Lung (tissue), 12 donors: Measurements from ENCODE around the gene ERFL. TPM values are rescaled to one million over a fixed set of nuclear protein-coding genes. Genes with fewer than 3 reads are reported as not detected.

ENCODE experiments used
- ATAC-seq: fragments of 200-7000 bp; cut with Tn5 transposase; one replicate; pipeline ENCODE4 v1.9.1; 2020; ENCODE audit warnings: moderate number of reproducible peaks; ENCODE audit not compliant: insufficient read depth, low FRiP score
- DNase-seq, 3 donors: peaks; one replicate each; pipeline ENCODE4 v3.0.0-alpha.2; 2013 to 2017
- H3K27ac ChIP-seq, 2 donors: one replicate each; pipeline ENCODE4 v1.5.1; 2013; ENCODE audit warnings: mild to moderate bottlenecking in 2 of 2, moderate library complexity in 2 of 2, control low read depth in 1 of 2, inconsistent platforms in 1 of 2, low read depth in 1 of 2, low read length in 1 of 2
- H3K27me3 ChIP-seq, 3 donors: one replicate each; pipeline ENCODE4 v1.5.1; 2013; ENCODE audit warnings: low read length in 2 of 3; ENCODE audit not compliant: control insufficient read depth in 3 of 3, insufficient read depth in 3 of 3
- H3K36me3 ChIP-seq, 4 donors: one replicate each; pipeline ENCODE4 v1.5.1; 2013; ENCODE audit warnings: low read length in 4 of 4, mild to moderate bottlenecking in 1 of 4, moderate library complexity in 1 of 4; ENCODE audit not compliant: control insufficient read depth in 4 of 4, insufficient read depth in 4 of 4
- H3K4me1 ChIP-seq, 5 donors: one replicate each; pipeline ENCODE4 v1.5.1; 2013; ENCODE audit warnings: low read length in 5 of 5, mild to moderate bottlenecking in 2 of 5, moderate library complexity in 1 of 5; ENCODE audit not compliant: control insufficient read depth in 5 of 5, insufficient read depth in 5 of 5
- H3K4me3 ChIP-seq: one replicate; pipeline ENCODE4 v1.5.1; 2013; ENCODE audit warnings: mild to moderate bottlenecking, control low read depth, moderate library complexity
- H3K9ac ChIP-seq, 2 donors: one replicate each; pipeline ENCODE4 v1.5.1; 2013; ENCODE audit warnings: low read length in 2 of 2, control low read depth in 1 of 2; ENCODE audit not compliant: insufficient read depth in 1 of 2
- H3K9me3 ChIP-seq, 4 donors: one replicate each; pipeline ENCODE4 v1.5.1; 2013; ENCODE audit warnings: low read length in 3 of 4, mild to moderate bottlenecking in 1 of 4, moderate library complexity in 1 of 4; ENCODE audit not compliant: control insufficient read depth in 4 of 4, insufficient read depth in 3 of 4
- WGBS, 2 donors: extraction: QIAGEN DNeasy Blood & Tissue Kit; methylation state at CpG; one replicate each; pipeline ENCODE4 v1.1.7; 2013; 5-methylcytosine and 5-hydroxymethylcytosine counted together
- polyA plus RNA-seq, 2 donors: library from polyadenylated mRNA; stranded (reverse); fragments of 200-250 nt; gene quantifications; one replicate each; pipeline ENCODE4 v1.2.1, GENCODE V29; 2013
- total RNA-seq, 2 donors: library from RNA; depleted of rRNA in 1 of 2; stranded (reverse); fragments of >200 nt in 1 of 2; gene quantifications; one replicate each; pipeline ENCODE4 v1.2.1, GENCODE V29; 2014 to 2021
- TF ChIP-seq, protein P1 (sequence below): IDR thresholded peaks from 2 replicates; pipeline ENCODE4 v1.5.1; 2012; ENCODE audit warnings: mild to moderate bottlenecking; ENCODE audit errors: control extremely low read depth, extremely low read depth
- donor health status: control.
- donor health status: control.
- donor health status: Bipolar disorder and iron deficiency.
- donor health status: healthy.
- donor health status: DM: yes; HTN: yes; CAD: no.

Gene ERFL
- total and polyA plus RNA-seq, 4 donors, result 0.16 to 0.67 (median 0.37) TPM; not detected in 1

GRCh38 chr19:41936961-41937360, 8.7 kb upstream of the ERFL start:
- TF ChIP-seq, protein P1, sequence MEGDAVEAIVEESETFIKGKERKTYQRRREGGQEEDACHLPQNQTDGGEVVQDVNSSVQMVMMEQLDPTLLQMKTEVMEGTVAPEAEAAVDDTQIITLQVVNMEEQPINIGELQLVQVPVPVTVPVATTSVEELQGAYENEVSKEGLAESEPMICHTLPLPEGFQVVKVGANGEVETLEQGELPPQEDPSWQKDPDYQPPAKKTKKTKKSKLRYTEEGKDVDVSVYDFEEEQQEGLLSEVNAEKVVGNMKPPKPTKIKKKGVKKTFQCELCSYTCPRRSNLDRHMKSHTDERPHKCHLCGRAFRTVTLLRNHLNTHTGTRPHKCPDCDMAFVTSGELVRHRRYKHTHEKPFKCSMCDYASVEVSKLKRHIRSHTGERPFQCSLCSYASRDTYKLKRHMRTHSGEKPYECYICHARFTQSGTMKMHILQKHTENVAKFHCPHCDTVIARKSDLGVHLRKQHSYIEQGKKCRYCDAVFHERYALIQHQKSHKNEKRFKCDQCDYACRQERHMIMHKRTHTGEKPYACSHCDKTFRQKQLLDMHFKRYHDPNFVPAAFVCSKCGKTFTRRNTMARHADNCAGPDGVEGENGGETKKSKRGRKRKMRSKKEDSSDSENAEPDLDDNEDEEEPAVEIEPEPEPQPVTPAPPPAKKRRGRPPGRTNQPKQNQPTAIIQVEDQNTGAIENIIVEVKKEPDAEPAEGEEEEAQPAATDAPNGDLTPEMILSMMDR, result no peak
- ATAC-seq, result no peak

DNA sequence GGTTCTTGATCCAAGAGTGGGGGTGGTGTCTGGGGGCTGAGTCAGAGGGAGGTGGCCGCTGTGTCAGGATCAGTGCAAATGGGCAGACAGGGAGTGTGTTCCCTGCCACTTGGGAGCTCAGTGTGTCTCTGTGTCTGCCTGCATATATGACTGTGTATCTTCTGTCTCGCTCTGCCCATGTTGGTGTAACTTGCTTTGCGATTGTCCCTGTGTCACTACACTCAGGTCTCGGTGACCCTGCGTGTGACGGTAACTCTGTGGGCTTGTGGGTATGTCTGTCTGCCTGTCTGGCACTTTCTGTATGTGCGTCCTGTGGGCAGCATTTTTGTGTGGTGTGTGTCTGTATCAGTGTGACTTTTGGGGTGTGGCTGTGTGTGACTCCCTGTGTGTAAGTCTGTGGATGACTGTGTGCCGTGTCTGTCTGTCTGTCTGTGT, 8.2 kb upstream of the ERFL start:
- Histone ChIP-seq H3K27ac (no peak overlapping the region), H3K36me3 (no peaks in the 10 kb centered on the region), H3K27me3 (peaks cover 0 to 58% (median 53%) of the 10 kb centered on the region in 3 donors), H3K9ac (no peak overlapping the region), H3K4me3 (no peak overlapping the region), H3K9me3 (no peaks in the 10 kb centered on the region), H3K4me1 (peaks cover 0 to 6% (median 0%) of the 10 kb centered on the region in 5 donors)
- 75 to 82% methylated on average over 8 of the region's 8 CpGs for WGBS, 2 donors
- TF ChIP-seq, protein P1, result no peak
- ATAC-seq (no peak), DNase-seq (no peak)

More at GRCh38 chr19:41936961-41937360, 8.7 kb upstream of the ERFL start:
- no peak overlapping the region for H3K9ac ChIP-seq
- 69 to 84% methylated on average over 7 to 15 of the region's 15 CpGs for WGBS, 2 donors
- no peaks in the 10 kb centered on the region for H3K9me3 ChIP-seq
- no peak for DNase-seq
- H3K36me3 ChIP-seq, result no peaks in the 10 kb centered on the region
- peaks cover 0 to 55% (median 48%) of the 10 kb centered on the region in 3 donors for H3K27me3 ChIP-seq
- peaks cover 0 to 6% (median 0%) of the 10 kb centered on the region in 5 donors for H3K4me1 ChIP-seq
- H3K4me3 ChIP-seq, result no peak overlapping the region
- no peak overlapping the region for H3K27ac ChIP-seq

- Histone ChIP-seq H3K27ac (no peak overlapping the region), H3K9me3 (no peaks in the 10 kb centered on the region), H3K9ac (no peak overlapping the region), H3K4me1 (peaks cover 0 to 6% (median 0%) of the 10 kb centered on the region in 5 donors), H3K36me3 (no peaks in the 10 kb centered on the region), H3K4me3 (no peak overlapping the region), H3K27me3 (peaks cover 0 to 60% (median 55%) of the 10 kb centered on the region in 3 donors)
- TF ChIP-seq, protein P1, result no peak
- no peak for ATAC-seq
- DNase-seq, result no peak
- 36 to 49% methylated on average over 26 of the region's 26 CpGs for WGBS, 2 donors
These were observed 7.6 kb upstream of the ERFL start for GRCh38 chr19:41935760-41936415.
